UCSD-AML1 (cell line): ENCODE results near the gene AP2A2.

Experiments used
- DNase-seq: peaks from one replicate; lab custom pipeline; 2025; ENCODE audit not compliant: unreplicated experiment; lab: John Stamatoyannopoulos, UW

Gene AP2A2

GRCh38 chr11:925496-926301 is at the start of gene AP2A2:
TSS of gene AP2A2 (plus strand) at chr11:925870. CDS start at chr11:926022, 152 bp downstream.
- peak; percentile 94 for DNase-seq

DNA sequence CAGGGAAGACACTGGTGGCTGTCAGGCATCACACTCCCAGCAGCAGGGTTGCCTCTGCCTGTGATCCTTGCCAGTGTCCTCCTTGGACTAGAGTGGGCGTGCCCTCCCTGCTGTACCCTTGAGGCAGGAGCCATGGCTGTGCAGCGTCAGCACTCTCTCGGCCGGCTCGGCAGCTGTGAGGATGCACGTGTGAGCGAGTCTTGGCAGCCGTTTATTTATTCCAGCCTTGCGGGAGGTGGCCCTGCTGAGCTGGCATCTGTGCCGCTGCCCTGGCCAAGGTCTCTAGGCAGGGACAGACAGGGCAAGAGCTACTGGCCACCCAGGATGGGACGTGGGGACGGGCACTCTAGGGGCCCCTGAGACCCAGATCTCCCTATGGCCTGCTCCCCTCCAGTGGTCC is 49.1 kb upstream of the AP2A2 start:
- DNase-seq = no peak

DNA sequence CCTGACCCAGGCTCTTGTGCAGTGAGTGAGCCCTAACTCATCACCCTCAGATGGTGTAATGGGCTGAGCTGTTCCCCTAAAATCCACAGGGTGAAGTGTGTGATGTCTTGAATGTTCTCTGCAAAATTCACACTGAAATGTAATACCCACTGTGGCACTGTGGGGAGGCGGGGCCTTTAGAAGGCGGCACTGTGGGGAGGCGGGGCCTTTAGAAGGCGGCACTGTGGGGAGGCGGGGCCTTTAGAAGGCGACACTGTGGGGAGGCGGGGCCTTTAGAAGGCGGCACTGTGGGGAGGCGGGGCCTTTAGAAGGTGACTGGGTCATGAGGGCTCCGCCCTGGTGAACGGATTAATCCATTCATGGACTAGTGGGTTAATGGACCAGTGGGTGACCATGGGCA is 48.1 kb upstream of the AP2A2 start:
- DNase-seq = no peak

DNA sequence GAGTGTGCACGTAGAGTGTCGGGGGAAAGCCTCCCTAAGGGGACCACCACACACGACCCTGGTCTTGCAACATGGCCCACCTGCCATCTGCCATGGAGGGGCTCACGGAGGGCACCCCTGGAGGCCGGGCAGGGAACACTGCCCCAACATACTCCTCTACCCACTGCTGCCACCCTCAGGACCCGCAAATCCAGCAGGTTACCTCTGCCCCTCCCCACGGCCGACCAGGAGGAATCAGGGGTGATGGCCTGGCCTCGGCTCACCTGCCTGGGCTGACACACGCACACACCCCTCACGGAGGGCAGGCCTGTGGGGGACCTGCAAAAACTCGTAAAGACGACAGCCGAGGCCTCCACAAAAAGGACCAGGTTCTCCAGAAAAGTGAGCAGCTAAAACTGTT is 45.2 kb upstream of the AP2A2 start:
- DNase-seq = no peak

- peak; percentile 26 for DNase-seq
Measured at GRCh38 chr11:882596-882995, 43.1 kb upstream of the AP2A2 start.

GRCh38 chr11:883527-883926 is 42.1 kb upstream of the AP2A2 start:
- no peak for DNase-seq

DNA sequence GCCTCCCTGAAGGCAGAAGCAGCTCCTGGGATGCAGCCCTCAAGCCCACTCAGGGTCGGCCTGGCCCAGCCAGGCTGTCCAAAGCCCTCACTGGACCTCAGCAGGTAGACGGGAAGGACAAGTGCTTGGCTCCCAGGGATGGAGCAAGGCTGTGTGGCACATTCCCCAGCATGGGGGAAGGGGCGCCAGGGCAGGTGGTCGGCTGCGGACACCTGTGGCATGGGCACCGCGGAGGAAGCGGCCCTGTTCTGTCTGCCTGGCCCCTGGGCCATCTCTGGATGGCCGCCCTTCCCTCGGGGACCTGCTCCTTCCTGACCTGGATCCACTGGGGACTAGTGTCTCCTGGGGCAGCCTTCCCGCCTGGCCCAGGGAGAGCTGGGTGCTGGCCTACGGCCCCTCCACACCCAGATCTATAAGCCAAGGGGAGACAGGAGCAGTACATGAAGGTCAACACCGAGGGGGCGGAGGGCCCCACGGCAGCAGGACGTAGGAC is 41.0 kb upstream of the AP2A2 start:
- DNase-seq = no peak

DNA sequence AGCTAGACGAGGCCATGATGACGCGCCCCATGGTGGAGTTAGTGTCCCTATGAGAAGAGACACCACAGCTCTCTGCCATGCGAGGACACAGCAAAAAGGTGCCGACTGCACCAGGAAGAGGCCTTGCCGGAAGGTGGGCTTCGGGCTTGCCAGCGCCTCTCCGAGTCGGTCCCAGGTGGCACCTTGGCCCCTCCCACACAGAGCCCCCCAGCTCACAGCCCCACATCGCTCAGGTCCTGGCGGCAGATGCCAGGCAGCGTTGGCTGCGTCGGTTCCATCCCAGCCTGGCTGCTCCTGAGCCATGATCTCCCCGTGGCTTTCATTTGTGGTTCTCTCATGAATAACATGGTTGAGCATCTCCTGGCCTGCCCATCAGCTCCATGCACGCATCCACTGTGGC is 39.1 kb upstream of the AP2A2 start:
- DNase-seq = no peak

- no peak for DNase-seq
Measured at GRCh38 chr11:887589-887988, 38.1 kb upstream of the AP2A2 start.

DNA sequence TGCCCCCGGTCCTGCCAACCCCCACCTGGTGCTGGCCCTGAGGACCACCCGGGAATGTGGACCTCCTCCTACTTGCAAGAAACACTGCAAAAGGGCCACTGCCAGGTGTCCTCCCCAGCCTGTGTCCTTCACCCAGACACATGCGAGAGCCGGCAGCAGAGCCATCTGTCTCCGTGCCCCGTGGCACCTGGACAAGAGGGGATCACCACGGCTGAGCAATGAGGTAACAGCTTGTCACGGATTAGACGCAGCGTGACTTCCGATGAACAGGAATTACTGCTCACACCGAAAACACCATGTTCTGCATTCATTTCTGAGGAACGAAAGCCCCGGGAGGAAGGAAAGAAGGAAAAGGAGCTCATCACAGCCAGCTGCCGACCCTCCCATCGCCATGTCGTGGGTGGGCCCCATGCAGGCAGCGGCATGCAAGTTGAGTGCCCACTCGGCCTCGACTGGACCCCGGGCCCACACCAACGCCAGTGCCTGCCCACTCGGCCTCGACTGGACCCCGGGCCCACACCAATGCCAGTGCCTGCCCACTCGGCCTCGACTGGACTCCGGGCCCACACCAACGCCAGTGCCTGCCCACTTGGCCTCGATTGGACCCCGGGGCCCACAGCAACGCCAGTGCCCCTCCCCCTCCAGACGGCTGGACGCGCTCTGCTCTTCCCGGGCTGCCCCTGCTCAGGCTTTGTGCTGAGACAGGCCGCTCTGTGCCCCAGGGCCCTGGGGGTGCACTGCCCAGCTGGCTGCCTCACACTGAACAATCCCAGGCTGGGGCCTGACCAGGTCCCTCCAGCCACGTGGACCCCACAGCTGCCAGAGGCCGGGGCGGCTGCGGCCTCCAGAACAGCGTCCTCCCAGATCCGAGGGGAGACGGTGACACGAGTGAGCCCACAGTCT is 37.1 kb upstream of the AP2A2 start:
- no peak for DNase-seq

- no peak for DNase-seq
Measured at GRCh38 chr11:889257-889656, 36.4 kb upstream of the AP2A2 start.

DNA sequence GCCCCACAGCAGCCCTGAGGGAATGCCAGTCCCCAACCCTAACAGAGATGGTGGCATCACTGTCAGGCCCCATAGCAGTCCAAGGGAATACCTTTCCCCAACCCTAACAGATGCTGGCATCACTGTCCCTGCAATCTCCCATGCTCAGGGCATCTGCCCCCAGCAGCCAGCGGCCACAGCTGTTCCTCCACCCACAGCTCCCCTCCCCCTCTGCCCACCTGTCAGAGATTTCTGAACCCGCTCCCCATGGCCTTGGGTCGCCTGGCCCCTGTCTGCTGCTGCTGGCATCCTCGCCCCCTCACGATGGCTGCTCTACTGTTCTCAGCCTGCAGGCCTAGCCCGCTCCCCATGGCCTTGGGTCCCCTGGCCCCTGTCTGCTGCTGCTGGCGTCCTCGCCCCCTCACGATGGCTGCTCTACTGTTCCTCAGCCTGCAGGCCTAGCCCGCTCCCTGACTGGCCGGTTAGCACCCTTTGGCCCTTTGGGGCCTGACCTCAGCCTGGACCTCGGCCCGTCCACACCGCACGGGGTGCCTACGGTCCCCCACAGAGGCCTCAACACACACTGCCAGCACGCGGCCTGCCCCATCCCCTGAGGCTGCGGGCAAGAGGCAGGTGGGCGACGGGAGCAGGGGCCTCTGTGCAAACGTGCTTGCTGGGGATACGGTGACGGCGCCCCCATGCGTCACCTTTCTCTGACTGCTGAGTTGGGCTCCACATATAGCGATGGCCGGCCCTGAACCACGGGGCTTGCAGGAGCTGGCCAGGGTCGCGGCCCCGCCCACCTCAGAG is 35.8 kb upstream of the AP2A2 start:
- DNase-seq = no peak

- no peak for DNase-seq
Measured at GRCh38 chr11:890794-891540, 34.7 kb upstream of the AP2A2 start.

- no peak for DNase-seq
Measured at GRCh38 chr11:893008-893654, 32.5 kb upstream of the AP2A2 start.

GRCh38 chr11:894575-895201 is 31.0 kb upstream of the AP2A2 start:
- no peak for DNase-seq

DNA sequence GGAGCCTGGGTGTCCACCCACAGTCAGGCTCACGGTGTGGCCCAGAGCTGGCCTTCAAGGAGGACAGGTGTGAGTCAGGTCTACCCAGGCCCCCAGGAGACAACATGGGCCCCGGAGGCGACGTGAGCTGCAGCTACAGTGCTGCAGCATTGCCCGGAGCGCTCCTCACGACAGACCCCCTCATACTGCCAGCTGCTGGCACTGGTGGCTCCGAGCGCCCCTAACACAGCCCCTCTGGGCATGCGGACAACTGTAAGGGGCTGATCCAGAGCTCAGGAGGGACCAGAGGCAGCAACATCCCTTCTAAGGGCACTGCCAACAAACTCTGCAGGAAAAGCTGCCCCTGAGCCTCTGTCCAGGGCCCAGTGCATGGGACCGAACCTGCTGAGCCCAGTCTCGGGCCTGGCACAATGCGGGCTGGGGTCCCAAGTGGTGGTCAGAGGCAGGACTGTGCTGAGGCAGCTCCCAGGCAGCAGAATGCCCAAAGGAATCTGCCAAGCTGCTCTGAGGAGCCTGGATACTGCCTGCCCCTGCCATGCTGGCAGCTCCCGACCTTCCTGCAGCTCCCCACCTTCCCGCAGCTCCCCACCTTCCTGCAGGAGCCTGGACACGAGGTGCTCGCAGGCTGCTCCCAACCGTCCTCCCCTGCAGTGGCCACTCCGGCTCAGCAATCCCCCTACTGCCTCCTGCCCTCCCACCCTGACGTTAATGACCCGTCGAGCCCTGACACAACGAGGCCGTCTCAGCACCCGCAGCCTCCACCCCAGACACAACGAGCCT is 30.1 kb upstream of the AP2A2 start:
- DNase-seq = no peak

DNA sequence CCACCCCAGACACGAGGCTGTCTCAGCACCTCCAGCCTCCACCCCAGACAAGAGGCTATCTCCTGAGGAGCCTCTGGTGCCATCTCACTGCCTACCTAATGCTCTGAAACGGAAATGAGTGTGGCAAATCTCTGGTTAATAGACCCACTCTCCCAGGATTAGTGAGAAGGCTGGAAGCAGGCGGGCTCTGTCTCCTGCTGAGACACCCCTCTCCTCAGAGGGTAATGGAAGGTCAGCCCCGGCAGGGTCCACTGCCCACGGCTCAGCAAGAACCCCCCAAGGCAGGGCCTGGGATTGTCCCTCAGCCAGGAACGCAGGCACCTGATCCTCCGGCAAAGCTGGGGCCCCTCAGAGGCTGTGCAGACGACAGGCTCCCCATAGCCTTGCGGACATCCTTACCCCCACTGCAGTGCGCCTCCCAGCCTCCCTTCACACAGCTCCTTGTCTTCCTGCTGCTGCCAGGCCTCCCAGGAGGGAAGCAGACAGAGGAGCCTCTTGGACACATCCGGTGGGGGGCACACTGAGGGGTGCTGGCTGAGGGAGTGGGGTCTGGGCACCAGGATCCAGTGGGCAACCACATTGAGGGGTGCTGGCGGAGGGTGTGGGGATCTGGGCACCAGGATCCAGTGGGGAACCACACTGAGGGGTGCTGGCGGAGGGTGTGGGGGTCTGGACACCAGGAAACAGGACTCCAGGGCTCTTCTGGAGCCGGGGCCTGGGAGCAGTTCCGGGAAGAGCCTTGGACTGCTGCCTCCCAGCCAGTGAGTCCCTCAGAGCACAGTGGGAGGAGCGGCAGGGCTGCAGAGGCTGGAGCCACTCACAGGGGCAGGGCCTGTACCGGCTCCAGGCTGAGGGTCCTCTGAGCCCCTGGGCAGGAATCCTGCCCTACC is 28.2 kb upstream of the AP2A2 start:
- DNase-seq = no peak

- DNase-seq = peak; percentile 29
Measured at GRCh38 chr11:898143-898511, 27.5 kb upstream of the AP2A2 start.
